ENCODE data around the gene KCNIP4. TPM values are rescaled to one million over a fixed set of nuclear protein-coding genes. Genes with fewer than 3 reads are reported as not detected.
"Not testable (repeated sequence)": the region's sequence is repeated elsewhere in the genome, so short reads cannot be mapped to it uniquely, and the experiment has no call there.

The KCNIP4 gene
- not detected in 2 replicates for total RNA-seq

- intact Hi-C loops (cut with micrococcal nuclease), result no loop called here
Observed at GRCh38 chr4:21948347-21949072, at the start of gene KCNIP4. Gene KCNIP4, minus strand, starts transcription at chr4:21948772.

GRCh38 chr4:21996618-21997017 is 48.0 kb upstream of the KCNIP4 start:
- intact Hi-C loops (cut with micrococcal nuclease), result not testable (repeated sequence)

DNA sequence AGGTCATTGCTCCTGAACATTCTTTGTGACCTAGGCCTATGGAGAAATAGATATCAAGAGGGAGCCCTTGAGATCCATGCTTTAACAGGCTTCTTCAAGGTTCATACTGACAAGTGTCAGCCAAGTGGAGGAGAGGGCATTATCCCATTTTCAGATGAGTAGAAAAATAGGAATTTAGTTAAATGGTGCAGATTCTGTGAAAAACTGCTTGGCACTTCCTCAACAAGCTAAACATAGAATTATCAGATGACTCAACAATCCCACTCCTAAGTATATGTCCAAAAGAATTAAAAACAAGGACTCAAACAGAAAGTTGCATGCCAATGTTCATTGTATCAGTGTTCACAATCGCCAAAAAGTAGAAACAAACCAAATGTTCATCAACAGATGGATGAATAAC is 43.8 kb upstream of the KCNIP4 start:
- intact Hi-C loops (cut with micrococcal nuclease), result no loop called here

GRCh38 chr4:21991562-21991961 is 43.0 kb upstream of the KCNIP4 start:
- intact Hi-C loops (cut with micrococcal nuclease), result no loop called here

GRCh38 chr4:21991050-21991449 is 42.5 kb upstream of the KCNIP4 start:
- intact Hi-C loops (cut with micrococcal nuclease), result no loop called here

DNA sequence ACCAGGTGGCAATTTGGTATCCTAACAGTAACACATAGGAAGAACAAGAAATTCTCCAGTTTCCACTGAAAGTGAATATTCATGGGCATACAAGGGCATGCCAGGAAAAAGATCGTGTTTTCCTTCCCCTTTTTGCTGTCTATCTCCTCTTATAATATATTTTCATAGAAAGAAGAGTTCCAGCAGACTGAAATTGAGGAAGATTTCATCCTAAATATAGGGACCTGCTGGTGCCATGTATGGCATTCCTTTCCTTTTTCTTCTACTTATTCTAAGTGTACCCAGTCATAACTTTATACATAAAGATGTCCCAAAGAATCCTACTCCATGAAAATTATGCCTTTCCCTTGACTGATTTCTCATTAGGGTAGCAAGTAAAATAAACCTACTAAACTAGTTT is 40.8 kb upstream of the KCNIP4 start:
- intact Hi-C loops (cut with micrococcal nuclease), result no loop called here

DNA sequence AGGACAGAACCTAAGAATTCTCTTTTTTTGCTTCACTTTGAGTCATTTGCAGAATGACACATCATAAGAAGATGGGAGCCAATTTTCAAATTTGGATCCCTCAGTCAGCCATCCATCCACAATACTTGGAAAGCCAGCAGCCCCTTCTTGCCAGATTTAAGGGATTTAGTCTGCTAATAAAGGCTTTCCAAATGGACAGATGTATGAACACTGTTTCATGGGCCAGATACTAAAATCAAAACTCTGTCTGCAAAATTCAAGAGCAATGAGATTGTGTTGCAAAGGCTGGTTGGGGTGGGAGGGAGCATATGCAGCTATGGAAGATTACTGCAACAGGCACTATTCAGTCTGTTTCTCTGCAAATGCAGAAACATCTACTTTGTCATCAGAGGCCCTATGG is 37.7 kb upstream of the KCNIP4 start:
- intact Hi-C loops (cut with micrococcal nuclease), result no loop called here

- intact Hi-C loops (cut with micrococcal nuclease), result no loop called here
Observed at GRCh38 chr4:21982087-21982486, 33.5 kb upstream of the KCNIP4 start.

DNA sequence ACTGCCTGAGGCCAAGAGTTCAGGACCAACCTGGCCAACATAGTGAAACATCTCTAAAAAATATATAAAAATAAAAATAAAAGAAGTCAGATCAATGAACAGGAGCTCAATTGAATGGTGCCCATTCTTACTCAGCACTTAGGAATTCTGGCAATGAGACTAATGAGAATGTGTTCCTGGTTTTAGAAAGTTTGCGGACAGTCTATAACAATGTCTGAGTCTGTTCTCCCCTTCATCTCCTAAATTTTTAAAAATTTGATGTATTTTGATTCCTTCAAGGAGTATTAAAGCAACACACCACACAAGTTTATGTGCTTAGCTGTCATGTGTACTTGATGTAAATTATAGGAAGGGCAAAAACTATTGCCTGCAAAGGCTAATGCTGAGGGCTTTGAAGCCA is 30.6 kb upstream of the KCNIP4 start:
- intact Hi-C loops (cut with micrococcal nuclease), result no loop called here

DNA sequence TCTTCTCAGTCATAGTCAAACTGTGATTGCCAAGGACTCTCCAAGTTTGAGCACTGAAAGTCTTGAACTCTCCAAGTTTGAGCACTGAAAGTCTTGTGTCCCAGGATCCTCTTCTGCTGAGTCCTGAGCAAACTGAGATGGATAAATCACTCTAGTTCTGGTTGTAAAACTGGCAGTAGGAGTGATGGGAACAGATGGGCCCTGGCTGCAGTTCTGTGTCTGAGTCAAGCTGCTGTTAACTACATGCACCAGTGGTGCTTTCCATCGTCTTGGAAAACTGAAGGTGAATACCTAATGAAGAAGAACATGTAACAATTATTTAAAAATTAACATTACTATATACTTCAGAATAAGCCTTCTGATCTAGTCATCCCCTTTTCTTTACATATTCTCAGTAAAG is 27.6 kb upstream of the KCNIP4 start:
- intact Hi-C loops (cut with micrococcal nuclease), result no loop called here

- intact Hi-C loops (cut with micrococcal nuclease), result no loop called here
Observed at GRCh38 chr4:21973850-21974249, 25.3 kb upstream of the KCNIP4 start.

GRCh38 chr4:21964762-21965319 is 16.3 kb upstream of the KCNIP4 start:
- intact Hi-C loops (cut with micrococcal nuclease), result no loop called here

GRCh38 chr4:21962691-21963090 is 14.1 kb upstream of the KCNIP4 start:
- intact Hi-C loops (cut with micrococcal nuclease), result no loop called here

- intact Hi-C loops (cut with micrococcal nuclease), result no loop called here
Observed at GRCh38 chr4:21960793-21961192, 12.2 kb upstream of the KCNIP4 start.

GRCh38 chr4:21954916-21955315 is 6.3 kb upstream of the KCNIP4 start:
- intact Hi-C loops (cut with micrococcal nuclease), result no loop called here

GRCh38 chr4:21953653-21954052 is 5.1 kb upstream of the KCNIP4 start:
- intact Hi-C loops (cut with micrococcal nuclease), result no loop called here

GRCh38 chr4:21952549-21952948 is 4.0 kb upstream of the KCNIP4 start:
- intact Hi-C loops (cut with micrococcal nuclease), result no loop called here

DNA sequence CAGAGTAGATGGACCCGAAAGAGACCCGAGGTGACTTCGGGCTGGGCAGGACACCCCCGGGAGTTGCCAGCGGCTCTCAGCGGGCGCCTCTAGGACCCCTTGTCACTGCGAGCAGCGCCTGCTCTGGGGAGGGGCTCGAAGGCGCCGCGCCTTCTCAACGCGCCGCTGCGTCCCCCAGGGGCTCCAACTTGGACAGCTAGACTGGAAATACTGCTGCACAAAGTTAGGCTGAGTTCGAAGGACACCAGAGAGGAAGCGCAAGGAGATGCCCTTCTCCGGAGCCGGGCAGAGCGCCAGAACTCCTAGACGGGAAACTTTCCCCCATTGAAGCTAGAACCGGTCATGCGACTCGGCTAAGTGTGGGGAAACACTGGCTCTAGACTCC is 493 bp upstream of the KCNIP4 start:
- intact Hi-C loops (cut with micrococcal nuclease), result no loop called here

DNA sequence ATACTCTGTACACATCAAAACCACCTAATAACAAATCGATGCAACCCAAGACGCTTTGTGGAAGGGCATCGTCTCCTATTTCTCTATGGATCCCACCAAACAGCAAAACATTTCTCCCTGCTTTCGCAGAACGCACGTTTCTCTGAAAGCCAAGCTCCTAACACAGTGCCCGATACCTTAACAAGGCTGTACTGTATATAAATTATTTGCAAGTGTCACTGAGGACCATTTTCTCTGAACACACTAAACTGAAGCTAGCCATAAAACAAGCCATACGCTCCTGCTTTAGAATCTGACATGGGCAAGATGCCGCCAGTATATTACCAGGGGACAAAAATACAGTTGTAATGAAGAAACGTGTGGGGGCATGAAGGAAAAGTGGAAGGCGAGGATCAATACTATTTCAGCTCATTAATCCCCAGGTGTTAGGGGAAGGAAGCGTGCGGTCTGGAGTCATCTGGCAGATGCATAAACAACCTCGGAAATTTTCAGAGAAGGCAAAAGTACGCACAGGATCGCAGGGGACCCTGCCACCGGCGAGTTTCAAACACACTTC is 703 bp downstream of the KCNIP4 start:
- intact Hi-C loops (cut with micrococcal nuclease), result no loop called here

DNA sequence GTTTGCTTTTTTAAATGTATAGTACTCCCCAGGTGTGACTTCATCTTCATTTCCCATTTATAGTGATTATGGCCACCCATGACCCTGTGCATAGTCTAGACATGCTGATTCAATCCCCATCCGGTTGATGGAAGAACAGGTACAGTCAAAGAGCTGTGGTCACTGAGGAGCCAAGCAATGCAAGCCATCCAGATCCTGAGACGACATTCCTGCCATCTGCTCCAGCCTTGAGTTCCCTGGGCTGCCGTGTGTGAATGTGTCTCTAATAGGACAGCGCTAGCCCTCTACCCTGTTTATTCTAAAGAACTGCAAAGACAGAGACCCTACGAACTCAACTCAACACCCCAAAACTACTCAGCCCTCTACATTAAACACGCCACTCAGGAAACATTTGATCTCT is 1.7 kb downstream of the KCNIP4 start:
- intact Hi-C loops (cut with micrococcal nuclease), result no loop called here

DNA sequence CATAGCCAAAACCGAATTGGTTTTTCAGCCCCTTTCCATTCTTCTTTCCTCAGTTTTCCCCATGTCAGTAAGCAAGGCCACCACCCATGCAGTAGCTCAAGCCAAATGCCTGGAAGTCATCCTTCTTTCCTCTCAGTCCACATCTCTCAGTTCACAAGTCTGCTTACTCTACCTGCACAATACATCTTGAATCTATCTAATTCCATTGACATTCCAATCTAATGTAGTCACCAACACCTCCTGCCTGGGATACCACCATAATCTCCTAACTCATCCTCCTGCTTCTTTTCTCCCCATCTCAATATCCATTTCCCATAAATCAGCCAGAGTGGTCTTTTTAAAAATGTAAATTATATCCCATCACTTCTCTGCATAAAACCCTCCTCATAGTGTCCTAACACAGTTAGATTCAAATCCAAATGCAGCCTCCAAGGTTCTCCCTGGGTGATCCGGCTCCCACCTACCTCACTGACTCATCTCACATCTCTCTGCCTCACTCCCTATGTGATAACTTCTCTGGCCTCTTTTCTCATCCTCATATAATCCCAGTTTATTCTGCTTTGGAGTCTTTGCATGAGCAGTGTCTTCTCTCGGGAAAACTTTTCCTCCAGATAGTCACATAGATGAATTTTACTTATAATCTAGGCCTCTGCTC is 26.9 kb downstream of the KCNIP4 start:
- intact Hi-C loops (cut with micrococcal nuclease), result no loop called here

- intact Hi-C loops (cut with micrococcal nuclease), result no loop called here
Observed at GRCh38 chr4:21915761-21916160, 32.8 kb downstream of the KCNIP4 start.

DNA sequence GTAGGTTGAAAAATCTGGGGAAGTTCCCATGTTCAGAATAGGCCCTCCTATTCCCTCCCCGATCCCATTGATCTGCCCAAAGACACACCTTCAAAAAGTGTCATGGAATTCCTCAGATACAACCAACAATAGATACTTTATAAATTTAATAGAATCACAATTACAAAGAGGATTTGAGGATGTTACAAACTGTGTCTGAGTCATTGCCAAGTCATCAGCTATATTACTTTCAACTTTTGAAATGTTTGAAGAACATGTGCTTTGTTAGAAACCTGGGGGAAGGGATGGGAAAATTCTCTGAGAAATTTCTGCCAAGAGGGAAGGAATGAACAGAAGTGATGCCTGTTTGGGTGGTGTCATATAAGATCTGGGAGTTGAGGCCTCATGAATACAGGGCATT is 46.7 kb downstream of the KCNIP4 start:
- intact Hi-C loops (cut with micrococcal nuclease), result no loop called here
